ENCODE results near the gene CTIF. TPM values are rescaled to one million over a fixed set of nuclear protein-coding genes. Genes with fewer than 3 reads are reported as not detected.

The CTIF gene
- total RNA-seq, 1 donor from 2014 or later: 48.5 TPM

DNA sequence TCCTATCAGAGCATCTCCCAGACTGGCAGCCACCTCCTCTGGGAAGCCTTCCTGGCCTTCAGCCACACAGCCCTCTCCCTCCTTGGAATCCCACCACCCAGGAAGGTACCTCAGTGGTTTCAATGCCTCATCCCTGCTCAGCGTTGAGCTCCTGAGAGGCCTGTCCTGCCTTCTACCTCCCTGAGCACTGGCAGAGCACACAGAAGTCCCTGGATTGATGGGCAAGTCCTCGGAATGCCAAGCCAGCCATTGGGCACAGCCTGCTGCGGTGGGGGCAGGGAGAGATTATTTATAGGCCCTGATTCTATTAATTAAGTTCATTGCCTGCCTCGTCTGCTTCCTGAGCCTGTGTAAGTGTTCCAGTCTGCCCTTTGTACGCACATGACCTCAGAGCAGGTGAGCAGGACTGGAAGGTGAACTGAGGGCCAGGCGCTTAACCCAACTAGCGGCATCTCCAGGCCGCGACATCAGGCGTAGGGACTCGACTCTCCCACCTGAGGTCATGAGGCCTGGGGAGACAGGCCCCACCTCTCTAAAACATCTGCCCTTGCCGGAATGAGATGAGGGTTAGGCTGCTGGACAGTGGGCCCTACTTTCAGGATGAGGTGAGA is 348.6 kb downstream of the CTIF start:
- TF ChIP-seq CTCF (conservative IDR thresholded peaks at IDR 0.05): no peak
- Mint-ChIP-seq H3K4me1 (ENCODE audit: unreplicated experiment) (peaks cover 29% of the 10 kb centered on the region), H3K27me3 (no peaks in the 10 kb centered on the region), H3K36me3 (no peaks in the 10 kb centered on the region), H3K4me3 (no peak overlapping the region), H3K9me3 (peaks cover 5% of the 10 kb centered on the region), H3K27ac (no peak overlapping the region)
- no peak for DNase-seq (ENCODE audit: extremely low spot score, unreplicated experiment)

GRCh38 chr18:48887905-48888772 is 349.3 kb downstream of the CTIF start:
- no peak for DNase-seq (ENCODE audit: extremely low spot score, unreplicated experiment)
- Mint-ChIP-seq H3K4me1 (ENCODE audit: unreplicated experiment) (peaks cover 35% of the 10 kb centered on the region), H3K9me3 (no peaks in the 10 kb centered on the region), H3K4me3 (no peak overlapping the region), H3K27me3 (no peaks in the 10 kb centered on the region), H3K36me3 (no peaks in the 10 kb centered on the region), H3K27ac (no peak overlapping the region)
- no peak for TF ChIP-seq CTCF (conservative IDR thresholded peaks at IDR 0.05)

- no peaks in the 10 kb centered on the region for H3K27me3 Mint-ChIP-seq
- H3K36me3 Mint-ChIP-seq: no peaks in the 10 kb centered on the region
- no peak for TF ChIP-seq CTCF (conservative IDR thresholded peaks at IDR 0.05)
- no peaks in the 10 kb centered on the region for H3K9me3 Mint-ChIP-seq
- H3K4me1 Mint-ChIP-seq (ENCODE audit: unreplicated experiment): peaks cover 38% of the 10 kb centered on the region
- H3K27ac Mint-ChIP-seq: no peak overlapping the region
- H3K4me3 Mint-ChIP-seq: no peak overlapping the region
- DNase-seq (ENCODE audit: extremely low spot score, unreplicated experiment): no peak
These were observed 349.9 kb downstream of the CTIF start for GRCh38 chr18:48888773-48889080.

DNA sequence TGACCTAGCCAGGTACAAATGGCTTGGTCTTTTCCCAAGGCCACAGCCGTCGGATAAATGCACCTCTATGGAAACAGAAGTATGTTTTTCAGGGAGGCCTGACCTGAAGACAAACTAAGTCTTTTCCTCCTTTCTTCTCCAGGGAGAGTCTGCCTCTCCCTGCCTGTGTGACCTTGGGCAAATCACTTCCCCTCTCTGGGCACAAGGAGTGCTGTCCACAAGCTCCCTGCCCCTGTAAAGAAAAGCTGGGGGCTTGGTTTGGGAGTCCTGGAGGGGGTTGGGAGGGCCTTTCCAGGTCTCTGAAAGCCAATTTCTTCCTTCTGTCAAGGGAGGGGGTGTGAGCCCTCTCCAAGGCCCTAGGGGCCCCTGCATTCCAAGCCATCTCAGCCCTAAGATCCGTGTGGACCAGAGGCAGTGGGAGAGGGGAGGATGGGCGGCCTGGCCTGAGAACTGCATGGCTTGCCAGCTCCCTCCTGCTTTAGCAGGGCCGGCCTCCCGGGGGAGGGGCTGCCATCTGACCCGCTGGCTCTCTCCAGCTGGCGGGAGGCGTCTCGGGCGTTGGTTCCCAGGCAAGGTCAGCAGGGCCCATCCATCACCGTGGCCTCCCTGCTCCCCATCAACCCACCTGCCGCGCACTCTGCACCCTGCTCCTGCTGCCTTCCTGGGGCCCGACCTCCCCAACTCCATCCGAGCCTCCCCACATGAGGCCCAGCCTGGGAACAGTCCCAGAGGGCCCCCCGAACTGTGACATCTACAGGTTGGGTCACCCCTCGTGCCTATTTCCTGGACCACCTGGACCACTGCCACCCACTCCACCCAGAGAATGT is 350.5 kb downstream of the CTIF start:
- no peak overlapping the region for H3K27ac Mint-ChIP-seq
- H3K27me3 Mint-ChIP-seq: no peaks in the 10 kb centered on the region
- no peaks in the 10 kb centered on the region for H3K36me3 Mint-ChIP-seq
- peaks cover 38% of the 10 kb centered on the region for H3K4me1 Mint-ChIP-seq (ENCODE audit: unreplicated experiment)
- no peaks in the 10 kb centered on the region for H3K9me3 Mint-ChIP-seq
- DNase-seq (ENCODE audit: extremely low spot score, unreplicated experiment): no peak
- peak overlapping the region; percentile 28 for H3K4me3 Mint-ChIP-seq
- no peak for TF ChIP-seq CTCF (conservative IDR thresholded peaks at IDR 0.05)

GRCh38 chr18:48889981-48890762 is 351.3 kb downstream of the CTIF start:
- DNase-seq (ENCODE audit: extremely low spot score, unreplicated experiment): no peak
- peaks cover 42% of the 10 kb centered on the region for H3K4me1 Mint-ChIP-seq (ENCODE audit: unreplicated experiment)

More at GRCh38 chr18:48889981-48890762, 351.3 kb downstream of the CTIF start:
- Mint-ChIP-seq H3K9me3 (no peaks in the 10 kb centered on the region), H3K36me3 (no peaks in the 10 kb centered on the region), H3K27me3 (no peaks in the 10 kb centered on the region), H3K27ac (no peak overlapping the region), H3K4me3 (peak overlapping the region; percentile 28)
- TF ChIP-seq CTCF (conservative IDR thresholded peaks at IDR 0.05): no peak
